BLaER1 treated with 17β-estradiol and CSF1 and Interleukin-3, amounts not matched to agents 10 nM and 100 nM (cell line): Measurements from ENCODE around the gene BRPF1.

Experiments used
- H3K27ac ChIP-seq, 11 experiments: shearing (Covaris generic); formaldehyde crosslinking; 2 replicates each; pipeline ENCODE4 v1.8.1; 2022
- H3K27me3 ChIP-seq, 11 experiments: shearing (Covaris generic); formaldehyde crosslinking; 2 replicates each; pipeline ENCODE4 v1.8.1; 2022
- H3K36me3 ChIP-seq, 11 experiments: shearing (Covaris generic); formaldehyde crosslinking; 2 replicates each; pipeline ENCODE4 v1.8.1; 2022
- H3K4me1 ChIP-seq, 10 experiments: shearing (Covaris generic); formaldehyde crosslinking; 2 replicates each; pipeline ENCODE4 v1.8.1; 2022
- H3K4me2 ChIP-seq, 11 experiments: shearing (Covaris generic); formaldehyde crosslinking; 2 replicates each; pipeline ENCODE4 v1.8.1; 2022
- H3K4me3 ChIP-seq, 10 experiments: shearing (Covaris generic); formaldehyde crosslinking; 2 replicates each; pipeline ENCODE4 v1.8.1; 2022
- H3K9ac ChIP-seq, 11 experiments: shearing (Covaris generic); formaldehyde crosslinking; 2 replicates each; pipeline ENCODE4 v1.8.1; 2022
- H3K9me3 ChIP-seq, 11 experiments: shearing (Covaris generic); formaldehyde crosslinking; replicated peaks in 1 of 11; 2 replicates each; pipeline ENCODE4 v1.8.1; 2022
- H4K20me1 ChIP-seq, 11 experiments: shearing (Covaris generic); formaldehyde crosslinking; 2 replicates each; pipeline ENCODE4 v1.8.1; 2022
- Cebpa-rat ChIP-seq, 11 experiments: shearing (Covaris generic); IDR thresholded peaks; 2 replicates each; pipeline ENCODE4 v1.8.1; 2022

Gene BRPF1

GRCh38 chr3:9689757-9690156 lies 41.8 kb upstream of the BRPF1 start:
- no peaks in the 10 kb centered on the region for H3K9me3 ChIP-seq
- H4K20me1 ChIP-seq: peaks cover 51 to 100% (median 92%) of the 10 kb centered on the region in 11 experiments; a peak in 21 of 22 replicates
- H3K4me3 ChIP-seq: no peak overlapping the region
- H3K4me1 ChIP-seq: peaks cover 19 to 44% (median 32%) of the 10 kb centered on the region in 10 experiments
- H3K36me3 ChIP-seq: peaks cover 92 to 100% (median 95%) of the 10 kb centered on the region in 11 experiments
- peak overlapping the region in 9 of 11 experiments; percentile 33 to 88 (median 80); a peak in 18 of 22 replicates for H3K4me2 ChIP-seq
- H3K9ac ChIP-seq: no peak overlapping the region
- H3K27me3 ChIP-seq: no peaks in the 10 kb centered on the region
- TF ChIP-seq Cebpa-rat (IDR thresholded peaks at IDR 0.05): no peak
- no peak overlapping the region for H3K27ac ChIP-seq

- H3K9ac ChIP-seq: peak overlapping the region in 2 of 11 experiments; percentile 7 to 36; a peak in 3 of 22 replicates
- no peaks in the 10 kb centered on the region for H3K9me3 ChIP-seq
- H3K4me2 ChIP-seq: peak overlapping the region in 10 of 11 experiments; percentile 6 to 88 (median 76); a peak in 19 of 22 replicates
- peaks cover 55 to 100% (median 93%) of the 10 kb centered on the region in 11 experiments; a peak in 21 of 22 replicates for H4K20me1 ChIP-seq
- no peak overlapping the region for H3K4me3 ChIP-seq
- TF ChIP-seq Cebpa-rat (IDR thresholded peaks at IDR 0.05): no peak
- peak overlapping the region in 3 of 11 experiments; percentile 15 to 24 (median 18); a peak in 3 of 22 replicates for H3K27ac ChIP-seq
- peaks cover 19 to 44% (median 32%) of the 10 kb centered on the region in 10 experiments for H3K4me1 ChIP-seq
- no peaks in the 10 kb centered on the region for H3K27me3 ChIP-seq
- H3K36me3 ChIP-seq: peaks cover 92 to 100% (median 95%) of the 10 kb centered on the region in 11 experiments
These were observed 40.8 kb upstream of the BRPF1 start for GRCh38 chr3:9690451-9691450.

GRCh38 chr3:9691636-9692035 lies 39.9 kb upstream of the BRPF1 start:
- Histone ChIP-seq H3K4me3 (no peak overlapping the region), H3K27ac (peak overlapping the region in 3 of 11 experiments; percentile 15 to 24 (median 18); a peak in 2 of 22 replicates), H3K4me2 (peak overlapping the region in 8 of 11 experiments; percentile 57 to 88 (median 83); a peak in 16 of 22 replicates), H4K20me1 (peaks cover 55 to 100% (median 94%) of the 10 kb centered on the region in 11 experiments; a peak in 21 of 22 replicates), H3K27me3 (no peaks in the 10 kb centered on the region), H3K9me3 (no peaks in the 10 kb centered on the region), H3K9ac (peak overlapping the region in 1 of 11 experiments; percentile 36; a peak in 2 of 22 replicates), H3K36me3 (peaks cover 92 to 100% (median 95%) of the 10 kb centered on the region in 11 experiments), H3K4me1 (peaks cover 19 to 44% (median 32%) of the 10 kb centered on the region in 10 experiments)
- TF ChIP-seq Cebpa-rat (IDR thresholded peaks at IDR 0.05): no peak

GRCh38 chr3:9692416-9692815 lies 39.1 kb upstream of the BRPF1 start:
- peaks cover 58 to 100% (median 96%) of the 10 kb centered on the region in 11 experiments; a peak in 21 of 22 replicates for H4K20me1 ChIP-seq
- no peaks in the 10 kb centered on the region for H3K27me3 ChIP-seq
- peak overlapping the region in 2 of 11 experiments; percentile 71 to 87; a peak in 3 of 22 replicates for H3K4me2 ChIP-seq
- peaks cover 19 to 44% (median 32%) of the 10 kb centered on the region in 10 experiments for H3K4me1 ChIP-seq
- peaks cover 92 to 100% (median 95%) of the 10 kb centered on the region in 11 experiments for H3K36me3 ChIP-seq
- H3K9ac ChIP-seq: no peak overlapping the region
- no peak overlapping the region for H3K27ac ChIP-seq
- no peaks in the 10 kb centered on the region for H3K9me3 ChIP-seq
- TF ChIP-seq Cebpa-rat (IDR thresholded peaks at IDR 0.05): no peak
- H3K4me3 ChIP-seq: no peak overlapping the region

- Histone ChIP-seq H4K20me1 (peaks cover 40 to 100% (median 91%) of the 10 kb centered on the region in 11 experiments; a peak in 21 of 22 replicates), H3K9me3 (no peaks in the 10 kb centered on the region), H3K9ac (no peak overlapping the region), H3K4me1 (peaks cover 10 to 25% (median 17%) of the 10 kb centered on the region in 10 experiments), H3K4me2 (no peak overlapping the region), H3K4me3 (no peak overlapping the region), H3K27me3 (no peaks in the 10 kb centered on the region), H3K36me3 (peaks cover 83 to 100% (median 95%) of the 10 kb centered on the region in 11 experiments), H3K27ac (no peak overlapping the region)
- TF ChIP-seq Cebpa-rat (IDR thresholded peaks at IDR 0.05): no peak
These were observed 36.2 kb upstream of the BRPF1 start for GRCh38 chr3:9695345-9695744.

- Histone ChIP-seq H3K9me3 (no peaks in the 10 kb centered on the region), H3K27me3 (no peaks in the 10 kb centered on the region), H3K4me1 (peaks cover 6 to 21% (median 13%) of the 10 kb centered on the region in 10 experiments), H3K9ac (no peak overlapping the region), H3K36me3 (peaks cover 84 to 100% (median 96%) of the 10 kb centered on the region in 11 experiments), H3K4me2 (no peak overlapping the region), H4K20me1 (peaks cover 39 to 100% (median 91%) of the 10 kb centered on the region in 11 experiments; a peak in 21 of 22 replicates), H3K27ac (no peak overlapping the region), H3K4me3 (no peak overlapping the region)
- no peak for TF ChIP-seq Cebpa-rat (IDR thresholded peaks at IDR 0.05)
These were observed 35.8 kb upstream of the BRPF1 start for GRCh38 chr3:9695746-9696145.

- H3K4me2 ChIP-seq: no peak overlapping the region
- peaks cover 0 to 5% (median 0%) of the 10 kb centered on the region in 11 experiments; a peak in 2 of 22 replicates for H3K27me3 ChIP-seq
- H4K20me1 ChIP-seq: peaks cover 30 to 100% (median 90%) of the 10 kb centered on the region in 11 experiments; a peak in 21 of 22 replicates
- no peak overlapping the region for H3K27ac ChIP-seq
- H3K36me3 ChIP-seq: peaks cover 89 to 100% (median 100%) of the 10 kb centered on the region in 11 experiments
- no peaks in the 10 kb centered on the region for H3K9me3 ChIP-seq
- H3K9ac ChIP-seq: no peak overlapping the region
- H3K4me1 ChIP-seq: peaks cover 0 to 12% (median 4%) of the 10 kb centered on the region in 10 experiments; a peak in 14 of 20 replicates
- no peak overlapping the region for H3K4me3 ChIP-seq
- no peak for TF ChIP-seq Cebpa-rat (IDR thresholded peaks at IDR 0.05)
These were observed 34.9 kb upstream of the BRPF1 start for GRCh38 chr3:9696480-9697220.

- no peak overlapping the region for H3K27ac ChIP-seq
- no peak overlapping the region for H3K9ac ChIP-seq
- H3K4me1 ChIP-seq: no peaks in the 10 kb centered on the region
- no peak for TF ChIP-seq Cebpa-rat (IDR thresholded peaks at IDR 0.05)
- H3K27me3 ChIP-seq: peaks cover 6 to 14% (median 7%) of the 10 kb centered on the region in 11 experiments; a peak in 21 of 22 replicates
- no peaks in the 10 kb centered on the region for H3K9me3 ChIP-seq
- no peak overlapping the region for H3K4me2 ChIP-seq
- peaks cover 18 to 100% (median 90%) of the 10 kb centered on the region in 11 experiments; a peak in 20 of 22 replicates for H4K20me1 ChIP-seq
- no peak overlapping the region for H3K4me3 ChIP-seq
- peaks cover 89 to 100% (median 100%) of the 10 kb centered on the region in 11 experiments for H3K36me3 ChIP-seq
These were observed 33.6 kb upstream of the BRPF1 start for GRCh38 chr3:9697892-9698291.
